ENCODE results near the gene ANHX. TPM values are rescaled to one million over a fixed set of nuclear protein-coding genes. Genes with fewer than 3 reads are reported as not detected.

Gene ANHX
- total and polyA plus RNA-seq, 2 of the 13 experiments (the other 11 are each of a cell fraction or from before 2014, with no cell fraction given) = not detected

- TF ChIP-seq PATZ1 (CRISPR knock-in tag; IDR thresholded peaks at IDR 0.05) (peak; percentile 34; the same call in 1 of the 2 replicates), HOMEZ (CRISPR knock-in tag; IDR thresholded peaks at IDR 0.05; ENCODE audit: low read depth) (peak; percentile 51; the same call in 1 of the 2 replicates), BORCS8-MEF2B (CRISPR knock-in tag; IDR thresholded peaks at IDR 0.05) (0 out of 2 replicates have a peak, but pooled peaks have one; percentile 78), ELK4 (CRISPR knock-in tag; IDR thresholded peaks at IDR 0.05; ENCODE audit: borderline replicate concordance) (no peak), ISL2 (CRISPR knock-in tag; IDR thresholded peaks at IDR 0.05) (peak; percentile 74), HNF4A (CRISPR knock-in tag; IDR thresholded peaks at IDR 0.05) (no peak), MAFF (IDR thresholded peaks at IDR 0.05; ENCODE audit: low read depth, low read length) (no peak), ZNF503 (CRISPR knock-in tag; IDR thresholded peaks at IDR 0.05) (peak; percentile 29; the same call in 1 of the 2 replicates), ZBTB10 (CRISPR knock-in tag; IDR thresholded peaks at IDR 0.05; ENCODE audit: borderline replicate concordance) (no peak), ZFP91 (CRISPR knock-in tag; IDR thresholded peaks at IDR 0.05; ENCODE audit: borderline replicate concordance) (peak; percentile 91), SUZ12 (IDR thresholded peaks at IDR 0.05; ENCODE audit: low read depth, low read length) (peak; percentile 88), ZNF816 (CRISPR knock-in tag; IDR thresholded peaks at IDR 0.05; ENCODE audit: borderline replicate concordance) (no peak), FOXA3 (CRISPR knock-in tag; IDR thresholded peaks at IDR 0.05) (peak; percentile 49), ZNF552 (CRISPR knock-in tag; IDR thresholded peaks at IDR 0.05; ENCODE audit: borderline replicate concordance) (no peak), REXO4 (CRISPR knock-in tag; IDR thresholded peaks at IDR 0.05; ENCODE audit: borderline replicate concordance) (no peak), SP5 (CRISPR knock-in tag; IDR thresholded peaks at IDR 0.05; ENCODE audit: borderline replicate concordance, low read depth) (no peak), POLR2A (IDR thresholded peaks at IDR 0.05; ENCODE audit: insufficient read depth in 1 of 2, low read depth in 2 of 2, low read length in 2 of 2) (peak; percentile 72 to 84)
Observed at GRCh38 chr12:133181238-133181959, 54.3 kb downstream of the ANHX start, which contains the start of gene ZNF268 (continued).
